DMS153 treated with DMSO at 0.1 percent for 48 hours (cell line): Measurements from ENCODE around the gene FAM131A.

Experiments
- DNase-seq: peaks from one replicate; lab custom pipeline; 2025; ENCODE audit not compliant: unreplicated experiment; lab: John Stamatoyannopoulos, UW

FAM131A gene

GRCh38 chr3:184354754-184355153, 17.4 kb downstream of the FAM131A start:
- no peak for DNase-seq

- DNase-seq, result no peak
Observed at GRCh38 chr3:184355261-184356040, 18.1 kb downstream of the FAM131A start.

GRCh38 chr3:184357248-184358123, 20.1 kb downstream of the FAM131A start:
- no peak for DNase-seq

GRCh38 chr3:184358124-184358767, 20.8 kb downstream of the FAM131A start:
- DNase-seq, result no peak

GRCh38 chr3:184358921-184359350, 21.5 kb downstream of the FAM131A start:
- DNase-seq, result no peak

GRCh38 chr3:184359610-184360009, 22.2 kb downstream of the FAM131A start:
- no peak for DNase-seq

GRCh38 chr3:184360070-184360928, 22.9 kb downstream of the FAM131A start:
- DNase-seq, result no peak

- no peak for DNase-seq
Observed at GRCh38 chr3:184360929-184361531, 23.6 kb downstream of the FAM131A start.

- no peak for DNase-seq
Observed at GRCh38 chr3:184361532-184361931, 24.1 kb downstream of the FAM131A start, which contains the start of the genes CLCN2 and POLR2H. Gene CLCN2, minus strand, starts transcription at chr3:184361605. Its CDS starts 126 bp downstream, at chr3:184361479. Gene POLR2H, plus strand, starts transcription at chr3:184361710. Its CDS starts 1,783 bp downstream, at chr3:184363493.

- DNase-seq, result no peak
Observed at GRCh38 chr3:184361932-184362667, 24.7 kb downstream of the FAM131A start.

GRCh38 chr3:184362668-184363546, 25.5 kb downstream of the FAM131A start:
- peak; percentile 95 for DNase-seq

- DNase-seq, result no peak
Observed at GRCh38 chr3:184366619-184367289, 29.4 kb downstream of the FAM131A start.

- DNase-seq, result no peak
Observed at GRCh38 chr3:184368116-184368515, 30.7 kb downstream of the FAM131A start.

GRCh38 chr3:184368586-184369183, 31.3 kb downstream of the FAM131A start:
- no peak for DNase-seq

- DNase-seq, result peak; percentile 82
Observed at GRCh38 chr3:184371570-184372018, 34.2 kb downstream of the FAM131A start.

GRCh38 chr3:184372296-184372821, 35.0 kb downstream of the FAM131A start:
- DNase-seq, result no peak

- DNase-seq, result no peak
Observed at GRCh38 chr3:184372911-184373310, 35.5 kb downstream of the FAM131A start.
